DMS79 (cell line): ENCODE data around the gene PISD.
"Not testable (repeated sequence)": the region's sequence is repeated elsewhere in the genome, so short reads cannot be mapped to it uniquely, and the experiment has no call there.

Experiments used
- DNase-seq: peaks from one replicate; lab custom pipeline; 2025; lab: John Stamatoyannopoulos, UW

Gene PISD

DNA sequence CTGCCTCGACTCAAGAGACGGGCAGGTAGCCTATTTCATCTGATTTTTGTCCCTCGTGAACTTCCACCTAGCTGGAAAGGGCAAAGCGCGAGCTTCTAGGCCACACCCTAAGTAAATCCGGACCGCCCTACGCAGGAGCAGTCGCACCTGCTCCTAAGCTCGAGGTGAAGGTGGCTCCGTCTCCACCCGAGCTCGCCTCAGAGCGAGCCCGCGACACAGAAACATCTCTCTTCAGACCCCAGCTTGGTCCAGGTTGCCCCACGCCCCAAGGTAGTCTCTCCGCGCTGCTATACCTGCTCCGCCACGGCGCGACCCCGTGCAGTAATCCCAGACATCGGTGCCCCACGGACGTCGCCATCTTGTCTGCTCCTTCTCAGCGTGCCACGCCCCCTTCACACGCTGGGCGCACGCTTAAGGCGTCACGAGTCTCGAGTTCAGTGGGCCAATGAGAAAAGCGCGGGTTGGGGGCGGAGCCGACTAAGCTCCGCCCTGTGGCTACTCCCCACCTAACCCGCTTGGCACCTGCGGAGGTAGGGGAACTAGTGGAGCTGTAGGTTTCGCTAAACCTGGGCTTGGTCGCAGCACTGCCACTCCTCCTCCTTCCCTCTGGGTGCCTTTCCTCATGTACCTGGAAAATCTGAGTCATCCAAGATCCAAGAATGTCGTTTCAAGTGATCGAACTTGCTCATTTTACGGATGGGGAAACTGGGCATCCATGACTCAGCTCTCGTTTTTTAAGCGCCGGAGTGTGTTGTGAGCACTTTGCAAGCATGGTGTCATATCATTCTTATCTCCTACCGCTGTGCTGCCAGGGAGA, at the start of gene PISD:
Gene PISD, minus strand, starts transcription at position 365 of the 817 bp plus-strand sequence. Its CDS starts 7 bp downstream, at position 358.
- peak; percentile 76 for DNase-seq

- DNase-seq, result not testable (repeated sequence)
These were observed 49.2 kb upstream of the PISD start for GRCh38 chr22:31711226-31711625.

GRCh38 chr22:31707519-31707918, 45.5 kb upstream of the PISD start:
- DNase-seq, result no peak

DNA sequence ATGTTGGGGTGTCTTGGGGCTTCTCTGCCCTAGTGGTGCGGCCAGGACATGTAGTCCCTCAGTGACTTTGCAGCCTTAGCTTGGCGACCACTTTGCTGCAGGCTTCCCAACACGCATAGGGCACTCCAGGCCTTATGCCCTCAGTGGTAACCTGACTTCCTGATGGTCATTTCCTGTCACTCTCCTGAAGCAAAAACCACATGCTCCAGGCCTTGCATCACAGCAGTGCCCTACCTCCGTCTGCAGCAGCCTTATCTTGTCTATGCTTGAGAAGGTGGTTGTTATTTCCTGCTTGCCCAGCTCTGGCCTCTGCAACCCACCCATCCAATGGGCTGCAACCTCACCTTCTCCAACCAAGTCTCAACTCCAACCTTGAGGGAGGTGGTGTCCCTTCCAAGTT, 33.4 kb upstream of the PISD start:
- no peak for DNase-seq

GRCh38 chr22:31694046-31694445, 32.0 kb upstream of the PISD start:
- not testable (repeated sequence) for DNase-seq

GRCh38 chr22:31692186-31692886, 30.3 kb upstream of the PISD start:
- no peak for DNase-seq

DNA sequence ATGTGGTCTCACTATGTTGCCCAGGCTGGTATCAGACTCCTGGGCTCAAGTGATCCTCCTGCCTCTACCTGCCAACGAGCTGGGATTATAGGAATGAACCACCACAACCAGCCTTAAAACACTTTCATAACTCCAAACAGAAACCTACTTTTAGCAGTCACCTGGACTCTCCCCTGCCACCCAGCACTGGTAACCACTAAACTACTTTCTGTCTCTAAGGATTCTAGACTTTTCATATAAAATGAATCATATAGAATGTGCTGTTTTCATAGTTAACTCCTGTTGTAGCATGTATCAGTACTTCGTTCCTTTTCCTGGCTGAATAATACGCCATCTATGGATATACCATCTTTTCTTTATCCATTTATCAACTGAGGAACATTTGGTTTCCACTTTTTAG, 29.4 kb upstream of the PISD start:
- DNase-seq, result no peak

GRCh38 chr22:31683181-31684105, 21.4 kb upstream of the PISD start:
- DNase-seq, result no peak

DNA sequence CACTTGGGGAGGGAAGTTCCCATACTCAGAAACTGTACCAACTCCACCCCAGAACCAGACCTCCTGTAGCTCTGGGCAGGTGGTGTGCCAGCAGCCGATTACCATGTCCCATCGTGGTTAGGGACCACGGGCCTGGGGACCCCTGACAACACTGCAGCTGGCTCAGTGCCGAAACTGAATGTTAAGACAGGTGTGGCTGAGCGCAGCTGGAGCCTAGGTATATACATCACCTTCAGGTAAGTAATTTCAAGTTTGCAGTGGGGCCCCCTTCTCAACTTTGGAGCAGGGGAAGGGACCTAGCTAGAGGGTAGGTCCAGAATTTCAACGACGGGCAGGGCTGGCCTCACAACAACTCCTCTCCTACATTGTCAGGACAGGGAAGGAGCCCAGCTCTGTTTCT, 20.7 kb upstream of the PISD start:
- no peak for DNase-seq

DNA sequence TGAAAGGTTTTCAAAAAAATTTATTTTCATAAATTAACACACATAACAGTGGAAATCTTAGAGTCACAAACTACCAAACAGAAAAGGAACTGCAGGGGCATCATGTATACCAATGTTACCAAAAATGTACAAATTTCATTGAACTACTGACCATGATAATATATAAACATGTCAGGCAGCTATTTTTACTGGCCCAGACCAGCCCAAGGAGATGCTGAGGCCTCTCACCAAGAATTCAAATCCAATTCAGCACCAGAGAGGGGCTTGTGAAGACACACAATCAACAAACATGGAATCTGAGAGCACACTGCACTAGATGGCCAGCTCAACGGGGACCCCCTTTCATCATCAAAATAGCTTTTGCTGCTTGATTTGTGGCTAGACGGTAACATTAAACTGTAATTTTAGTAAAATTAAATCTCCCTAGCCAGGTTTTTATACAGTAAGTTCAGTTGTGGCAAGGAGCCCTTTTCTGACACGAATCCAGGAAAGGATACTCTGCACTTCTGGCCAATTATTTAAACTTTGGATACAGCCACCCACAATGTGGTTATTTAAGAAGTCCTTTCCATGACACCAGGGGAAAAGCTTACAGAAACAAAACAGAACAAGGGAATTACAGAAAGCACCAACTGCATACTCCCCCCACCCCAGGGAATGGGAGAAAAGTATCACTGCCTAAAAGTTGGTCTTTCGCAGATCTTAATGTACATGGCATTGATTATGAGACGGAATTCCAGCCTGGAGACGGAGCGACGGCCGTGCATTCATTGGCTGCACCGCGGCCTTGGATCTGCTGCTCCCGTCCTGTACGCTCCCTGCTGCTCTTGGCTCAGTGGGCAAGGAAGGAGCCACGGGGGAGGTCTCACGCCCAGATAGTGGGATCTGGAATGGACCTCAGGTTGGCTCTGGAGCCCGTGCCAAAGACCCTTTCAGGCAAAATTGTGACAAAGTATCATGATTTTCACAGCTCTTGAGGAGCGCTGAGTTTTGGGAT, 19.6 kb upstream of the PISD start:
- no peak for DNase-seq

DNA sequence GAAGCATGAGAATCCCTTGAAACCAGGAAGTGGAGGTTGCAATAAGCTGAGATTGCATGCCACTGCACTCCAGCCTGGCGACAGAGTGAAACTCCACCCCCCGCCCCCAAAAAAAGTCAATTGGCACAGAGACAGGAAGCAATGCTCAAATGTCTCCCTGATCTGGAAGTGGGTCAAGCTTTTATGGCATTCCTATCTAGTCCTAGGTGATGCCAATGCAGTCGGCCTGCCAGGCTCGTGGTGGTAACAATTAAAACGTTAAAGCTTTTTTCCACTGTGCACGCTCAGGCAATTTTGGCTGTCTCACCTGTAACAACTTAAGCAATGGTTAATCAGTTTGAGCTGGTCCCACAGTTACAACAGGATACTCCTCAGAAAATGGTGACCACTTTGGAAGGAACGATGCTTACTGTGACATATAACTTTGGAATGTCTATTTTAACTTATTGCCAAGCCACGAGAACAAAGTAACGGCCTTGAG, 18.9 kb upstream of the PISD start:
- DNase-seq, result no peak

GRCh38 chr22:31678748-31679147, 16.7 kb upstream of the PISD start:
- DNase-seq, result no peak

DNA sequence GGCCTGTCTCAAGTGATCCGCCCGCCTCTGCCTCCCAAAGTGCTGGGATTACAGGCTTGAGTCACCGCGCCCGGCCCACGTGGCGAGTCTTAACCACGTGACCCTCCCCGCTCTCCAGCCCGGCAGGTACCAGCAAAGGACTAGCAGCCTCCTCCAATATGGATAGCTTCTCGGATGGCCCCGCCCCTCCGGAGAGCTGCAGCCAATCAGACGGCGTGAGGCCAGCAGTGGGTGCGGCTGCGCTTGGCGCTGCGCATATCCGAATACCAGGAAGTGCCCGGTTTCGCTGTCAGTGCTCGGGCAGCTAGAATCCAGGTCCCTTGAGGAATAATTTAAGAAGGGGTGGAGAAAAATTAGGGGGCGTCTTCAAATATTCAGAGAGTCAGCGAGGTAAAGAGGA, 14.7 kb upstream of the PISD start:
- DNase-seq, result no peak

DNA sequence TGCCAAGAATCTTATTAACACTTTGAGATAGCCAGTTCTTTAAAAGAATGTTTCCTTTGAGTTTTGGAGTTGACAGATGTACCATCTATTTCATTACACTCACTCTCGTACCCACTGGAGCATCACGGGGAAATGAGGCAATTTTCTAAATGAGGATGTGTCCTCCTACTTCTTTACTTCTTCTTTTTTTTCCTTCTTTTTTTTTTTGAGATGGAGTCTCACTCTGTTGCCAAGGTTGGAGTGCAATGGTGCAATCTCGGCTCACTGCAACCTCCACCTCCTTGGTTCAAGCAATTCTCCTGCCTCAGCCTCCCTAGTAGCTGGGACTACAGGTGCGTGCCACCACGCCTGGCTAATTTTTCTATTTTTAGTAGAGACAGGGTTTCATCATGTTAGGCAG, 12.2 kb upstream of the PISD start:
- DNase-seq, result not testable (repeated sequence)

GRCh38 chr22:31668849-31669248, 6.8 kb upstream of the PISD start:
- not testable (repeated sequence) for DNase-seq

DNA sequence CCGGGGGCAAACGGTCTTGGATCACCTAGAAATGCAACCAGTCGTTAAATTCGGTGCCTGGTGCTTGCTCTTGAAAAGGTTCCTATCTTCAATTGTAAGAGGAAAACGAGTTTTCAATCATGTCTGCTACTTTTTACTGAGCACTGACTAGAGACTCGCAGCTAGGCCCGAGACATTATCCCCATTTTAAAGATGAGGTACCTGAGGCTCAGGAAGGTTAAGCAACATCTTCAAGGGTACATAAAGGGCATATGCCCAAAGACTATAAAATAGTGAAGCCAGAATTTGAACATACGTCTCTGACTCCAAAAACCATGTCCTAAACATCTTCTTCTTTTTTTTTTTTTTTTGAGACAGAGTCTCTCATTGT, 638 bp upstream of the PISD start:
- DNase-seq, result no peak

GRCh38 chr22:31660860-31661341, 1.1 kb downstream of the PISD start:
- not testable (repeated sequence) for DNase-seq

DNA sequence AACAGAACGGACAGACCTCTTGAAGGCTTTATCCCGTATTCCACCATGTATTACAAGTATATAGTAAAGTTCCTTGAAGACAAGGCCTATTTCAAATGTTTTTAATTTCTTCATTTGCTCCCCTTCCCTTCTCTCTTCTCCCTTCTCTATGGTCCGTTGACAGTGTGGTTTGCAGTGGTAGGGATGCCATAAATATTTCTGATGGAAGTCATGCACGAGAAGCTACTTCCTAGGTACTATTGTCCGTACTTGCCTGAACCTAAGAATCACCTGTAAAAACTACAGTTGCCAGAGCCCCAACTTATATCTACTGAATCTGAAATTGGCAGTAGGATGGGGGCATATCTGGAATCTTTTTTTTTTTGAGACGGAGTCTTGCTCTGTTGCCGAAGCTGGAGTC, 2.8 kb downstream of the PISD start:
- DNase-seq, result no peak

- no peak for DNase-seq
These were observed 7.6 kb downstream of the PISD start for GRCh38 chr22:31654408-31654807.

- no peak for DNase-seq
These were observed 8.1 kb downstream of the PISD start for GRCh38 chr22:31653944-31654343.
